ENCODE measurements around the gene CALN1. TPM values are rescaled to one million over a fixed set of nuclear protein-coding genes. Genes with fewer than 3 reads are reported as not detected.

CALN1 gene
- total RNA-seq, 2 donors from 2014 or later = 0.52 to 1.6 TPM

GRCh38 chr7:72334698-72335097 lies 77.4 kb downstream of the CALN1 start:
- 39 to 43% methylated on average over 4 to 5 of the region's 5 CpGs for WGBS, 2 donors
- no peak for DNase-seq
- TF ChIP-seq CTCF (IDR thresholded peaks at IDR 0.05) = no peak
- no peak overlapping the region for H3K27ac ChIP-seq
- H3K9me3 ChIP-seq = no peaks in the 10 kb centered on the region
- no peaks in the 10 kb centered on the region for H3K36me3 ChIP-seq (replicated peaks in 1 of 2; ENCODE audit: insufficient read depth in 1 of 2, low read depth in 2 of 2)
- H3K27me3 ChIP-seq = no peaks in the 10 kb centered on the region
- ATAC-seq = no peak
- peaks cover 19% of the 10 kb centered on the region for H3K4me1 ChIP-seq
- intact Hi-C loops (cut with DNase I) = no loop called here
- H3K4me3 ChIP-seq = no peak overlapping the region

GRCh38 chr7:72334066-72334465 lies 78.1 kb downstream of the CALN1 start:
- no peak overlapping the region for H3K4me3 ChIP-seq
- H3K9me3 ChIP-seq = no peaks in the 10 kb centered on the region
- ATAC-seq = no peak
- peaks cover 19% of the 10 kb centered on the region for H3K4me1 ChIP-seq
- no peaks in the 10 kb centered on the region for H3K36me3 ChIP-seq (replicated peaks in 1 of 2; ENCODE audit: insufficient read depth in 1 of 2, low read depth in 2 of 2)
- 17 to 23% methylated on average over 6 of the region's 6 CpGs for WGBS, 2 donors
- no peak for DNase-seq
- no peak overlapping the region for H3K27ac ChIP-seq
- intact Hi-C loops (cut with DNase I) = no loop called here
- TF ChIP-seq POLR2A (IDR thresholded peaks at IDR 0.05) (no peak), CTCF (IDR thresholded peaks at IDR 0.05) (no peak)
- H3K27me3 ChIP-seq = no peaks in the 10 kb centered on the region

- Histone ChIP-seq H3K36me3 (replicated peaks in 1 of 2; ENCODE audit: insufficient read depth in 1 of 2, low read depth in 2 of 2) (no peaks in the 10 kb centered on the region), H3K4me3 (no peak overlapping the region), H3K27ac (no peak overlapping the region), H3K4me1 (no peaks in the 10 kb centered on the region), H3K9me3 (no peaks in the 10 kb centered on the region), H3K27me3 (no peaks in the 10 kb centered on the region)
- intact Hi-C loops (cut with DNase I) = no loop called here
- TF ChIP-seq POLR2A (IDR thresholded peaks at IDR 0.05) = no peak
- TF ChIP-seq CTCF (IDR thresholded peaks at IDR 0.05) = no peak
- DNase-seq = no peak
- ATAC-seq = no peak
These were observed 85.3 kb downstream of the CALN1 start for GRCh38 chr7:72326811-72327210.

GRCh38 chr7:72326365-72326764 lies 85.8 kb downstream of the CALN1 start:
- H3K36me3 ChIP-seq (replicated peaks in 1 of 2; ENCODE audit: insufficient read depth in 1 of 2, low read depth in 2 of 2) = no peaks in the 10 kb centered on the region
- WGBS, 2 donors = 26 to 33% methylated on average over 4 of the region's 4 CpGs
- intact Hi-C loops (cut with DNase I) = no loop called here
- TF ChIP-seq CTCF (IDR thresholded peaks at IDR 0.05) (no peak), POLR2A (IDR thresholded peaks at IDR 0.05) (no peak)
- no peak overlapping the region for H3K4me3 ChIP-seq
- DNase-seq (no peak), ATAC-seq (no peak)
- no peak overlapping the region for H3K27ac ChIP-seq
- no peaks in the 10 kb centered on the region for H3K9me3 ChIP-seq
- H3K27me3 ChIP-seq = no peaks in the 10 kb centered on the region
- H3K4me1 ChIP-seq = no peaks in the 10 kb centered on the region

GRCh38 chr7:72325561-72325960 lies 86.6 kb downstream of the CALN1 start:
- Histone ChIP-seq H3K4me3 (no peak overlapping the region), H3K4me1 (no peaks in the 10 kb centered on the region), H3K9me3 (no peaks in the 10 kb centered on the region), H3K27ac (no peak overlapping the region), H3K36me3 (replicated peaks in 1 of 2; ENCODE audit: insufficient read depth in 1 of 2, low read depth in 2 of 2) (no peaks in the 10 kb centered on the region), H3K27me3 (no peaks in the 10 kb centered on the region)
- ATAC-seq (no peak), DNase-seq (no peak)
- WGBS, 2 donors = 70 to 71% methylated on average over 5 of the region's 5 CpGs
- TF ChIP-seq CTCF (IDR thresholded peaks at IDR 0.05) = no peak
- TF ChIP-seq POLR2A (IDR thresholded peaks at IDR 0.05) = no peak
- intact Hi-C loops (cut with DNase I) = no loop called here
